DMS79 (cell line): Measurements from ENCODE around the gene ADAMTS12.

ENCODE experiments used
- DNase-seq: peaks from one replicate; lab custom pipeline; 2025; lab: John Stamatoyannopoulos, UW

Gene ADAMTS12

GRCh38 chr5:33711094-33711679, 180.6 kb downstream of the ADAMTS12 start:
- DNase-seq: no peak

- DNase-seq: no peak
These were observed 188.9 kb downstream of the ADAMTS12 start for GRCh38 chr5:33702867-33703266.

GRCh38 chr5:33701951-33702350, 189.8 kb downstream of the ADAMTS12 start:
- no peak for DNase-seq

- DNase-seq: no peak
These were observed 190.5 kb downstream of the ADAMTS12 start for GRCh38 chr5:33701251-33701650.

GRCh38 chr5:33696411-33696810, 195.4 kb downstream of the ADAMTS12 start:
- no peak for DNase-seq

- DNase-seq: no peak
These were observed 198.8 kb downstream of the ADAMTS12 start for GRCh38 chr5:33692980-33693379.

GRCh38 chr5:33691856-33692255, 199.9 kb downstream of the ADAMTS12 start:
- no peak for DNase-seq

GRCh38 chr5:33690374-33691135, 201.2 kb downstream of the ADAMTS12 start:
- DNase-seq: no peak

- no peak for DNase-seq
These were observed 203.3 kb downstream of the ADAMTS12 start for GRCh38 chr5:33688526-33688925.

GRCh38 chr5:33688066-33688465, 203.7 kb downstream of the ADAMTS12 start:
- no peak for DNase-seq

GRCh38 chr5:33685873-33686755, 205.7 kb downstream of the ADAMTS12 start:
- DNase-seq: no peak

- DNase-seq: no peak
These were observed 207.2 kb downstream of the ADAMTS12 start for GRCh38 chr5:33684496-33685159.

GRCh38 chr5:33679791-33680190, 212.0 kb downstream of the ADAMTS12 start:
- DNase-seq: no peak

GRCh38 chr5:33675958-33676464, 215.8 kb downstream of the ADAMTS12 start:
- DNase-seq: no peak

GRCh38 chr5:33671700-33672291, 220.0 kb downstream of the ADAMTS12 start:
- DNase-seq: no peak

GRCh38 chr5:33662722-33663427, 228.9 kb downstream of the ADAMTS12 start:
- no peak for DNase-seq

- DNase-seq: no peak
These were observed 232.1 kb downstream of the ADAMTS12 start for GRCh38 chr5:33659526-33660169.

- DNase-seq: no peak
These were observed 233.9 kb downstream of the ADAMTS12 start for GRCh38 chr5:33657804-33658440.

- no peak for DNase-seq
These were observed 234.6 kb downstream of the ADAMTS12 start for GRCh38 chr5:33657176-33657575.

- DNase-seq: no peak
These were observed 240.9 kb downstream of the ADAMTS12 start for GRCh38 chr5:33650911-33651310.
